GM23338 (cell line): ENCODE measurements around the gene EHD1.

Source experiments
- EZH2 ChIP-seq: fragments of 200-600 bp; sonication (generic); IDR thresholded peaks from one replicate; pipeline ENCODE4 v1.8.0; 2017; ENCODE audit warnings: antibody characterized with exemption, mild to moderate bottlenecking, low read depth; ENCODE audit not compliant: unreplicated experiment
- EZH2phosphoT487 ChIP-seq: fragments of 200-600 bp; sonication (generic); IDR thresholded peaks from one replicate; pipeline ENCODE4 v1.8.1; 2018; ENCODE audit warnings: antibody characterized with exemption; ENCODE audit not compliant: unreplicated experiment
- POLR2AphosphoS5 ChIP-seq: IDR thresholded peaks from 2 replicates; pipeline ENCODE4 v1.6.1; 2016; ENCODE audit warnings: antibody characterized with exemption, low read depth
- STAT1 ChIP-seq: IDR thresholded peaks from one replicate; pipeline ENCODE4 v1.6.1; 2016; ENCODE audit warnings: antibody characterized with exemption; ENCODE audit not compliant: unreplicated experiment
- ZNF331 ChIP-seq: fragments of 250-450 bp; sonication (Bioruptor Pico); IDR thresholded peaks from 2 replicates; pipeline ENCODE4 v1.5.0; 2020; ENCODE audit warnings: low read depth, mild to moderate bottlenecking, moderate library complexity

DNA sequence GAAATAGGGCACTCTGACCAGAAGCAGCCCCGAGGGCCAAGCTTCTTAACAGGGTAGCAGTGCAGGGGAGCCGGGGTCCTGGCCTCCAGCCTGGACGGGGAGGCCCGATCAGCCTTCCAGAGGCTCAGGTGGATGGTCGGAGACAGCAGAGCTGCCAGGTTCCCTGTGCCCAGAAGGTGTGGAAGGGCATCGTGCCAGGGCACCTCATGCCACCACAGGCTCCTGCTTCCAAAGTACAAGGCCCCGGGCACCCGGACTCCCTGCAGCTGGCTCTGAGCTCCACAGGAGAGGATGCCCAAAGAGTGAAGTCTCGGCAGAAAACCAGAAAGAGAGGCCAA is 14.3 kb downstream of the EHD1 start:
- TF ChIP-seq ZNF331 (CRISPR knock-in tag) (no peak), STAT1 (no peak), EZH2phosphoT487 (no peak), POLR2AphosphoS5 (no peak), EZH2 (no peak)
